CD1c-positive myeloid dendritic cell (primary cell): Measurements from ENCODE around the gene MYBPC2.

Source experiments
- DNase-seq: peaks from one replicate; pipeline ENCODE4 v3.0.0-alpha.2; 2016; ENCODE audit errors: extremely low spot score

Gene MYBPC2

GRCh38 chr19:50515168-50515561, 82.5 kb downstream of the MYBPC2 start:
- no peak for DNase-seq
